A549 treated with CpdA at 1 μM for 4 hours (cell line): ENCODE data around the gene VTCN1. TPM values are rescaled to one million over a fixed set of nuclear protein-coding genes. Genes with fewer than 3 reads are reported as not detected.

ENCODE experiments used
- total RNA-seq: library from RNA; stranded (reverse); fragments of 200-300 nt; extraction: Qiagen RNA extraction; gene quantifications from 5 replicates; pipeline ENCODE4 v1.2.3, GENCODE V29; 2022; ENCODE audit warnings: low read depth

VTCN1 gene, protein sequence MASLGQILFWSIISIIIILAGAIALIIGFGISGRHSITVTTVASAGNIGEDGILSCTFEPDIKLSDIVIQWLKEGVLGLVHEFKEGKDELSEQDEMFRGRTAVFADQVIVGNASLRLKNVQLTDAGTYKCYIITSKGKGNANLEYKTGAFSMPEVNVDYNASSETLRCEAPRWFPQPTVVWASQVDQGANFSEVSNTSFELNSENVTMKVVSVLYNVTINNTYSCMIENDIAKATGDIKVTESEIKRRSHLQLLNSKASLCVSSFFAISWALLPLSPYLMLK
- 0.06 to 0.25 TPM (median 0.08 TPM) in 4 of 5 replicates, not detected in the other for total RNA-seq

DNA sequence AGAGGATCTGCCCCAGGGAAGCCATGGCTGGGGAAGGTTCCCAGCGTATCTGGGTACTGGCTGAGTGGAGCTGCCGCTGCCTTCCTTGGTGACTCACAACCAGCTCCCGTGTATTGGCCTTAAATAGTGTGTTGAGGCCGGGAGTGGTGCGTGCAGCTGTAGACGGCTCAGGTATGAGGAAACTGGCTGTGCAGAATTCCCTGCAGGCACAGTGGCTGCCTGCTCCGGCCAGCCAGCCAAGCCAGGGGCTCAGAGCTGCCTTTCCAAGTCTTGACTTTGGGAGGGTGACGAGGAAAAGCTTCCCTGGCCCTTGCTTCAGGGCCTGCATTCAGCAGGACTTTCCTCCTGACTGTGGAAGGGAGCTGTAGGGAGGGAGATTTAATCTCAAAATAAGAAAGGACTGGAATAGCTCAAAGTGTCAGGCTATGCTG is at the start of gene VTCN1:
Gene VTCN1 (minus strand): TSS at position 97 of the 431 bp plus-strand sequence. CDS start 72 bp downstream, at position 25.

DNA sequence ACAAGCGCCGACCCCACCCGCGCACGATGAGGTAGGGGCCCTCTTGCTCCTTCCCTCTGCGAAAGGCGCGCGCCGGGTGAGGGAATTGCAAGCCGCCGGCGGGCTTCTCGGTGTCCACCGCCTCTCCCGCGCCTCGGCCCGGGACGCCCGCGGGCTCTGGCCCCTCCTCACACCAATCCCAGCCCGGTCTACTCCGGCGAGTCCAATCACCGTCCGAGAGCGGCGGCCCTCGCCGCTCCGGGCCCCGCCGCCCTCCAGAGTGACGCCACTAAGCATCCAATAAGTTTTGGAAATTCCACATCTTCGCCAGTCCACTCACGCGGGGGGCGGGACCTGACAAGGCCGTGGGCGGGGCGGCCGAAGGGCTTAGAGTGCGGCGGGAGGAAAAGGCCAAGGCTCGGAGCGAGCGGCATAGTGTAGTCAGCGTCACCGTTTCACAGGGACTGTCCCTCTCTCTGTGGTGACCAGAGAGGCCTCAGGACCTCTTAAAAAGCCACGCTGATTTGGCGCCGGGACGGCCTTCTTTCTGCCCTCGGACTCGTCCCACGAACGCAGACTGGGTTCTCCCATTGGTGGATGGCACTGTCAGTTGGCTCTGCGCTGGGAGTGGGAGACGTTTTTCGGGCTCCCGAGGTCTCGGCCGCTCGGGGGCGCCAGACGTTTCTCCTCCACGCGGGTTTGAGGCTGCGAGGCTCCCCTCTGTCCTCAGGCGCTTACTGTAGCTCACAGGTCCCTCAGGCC is 89.0 kb downstream of the VTCN1 start, which contains the start of gene TRIM45:
Gene TRIM45 (minus strand): TSS at position 161 of the 741 bp plus-strand sequence. CDS start 548 bp downstream, outside the sequence.

Other genes with a start within 250 kb of the VTCN1 start
- 0.19 to 0.60 TPM (median 0.36 TPM) in 5 replicates for gene CD101, start 209.2 kb downstream of the VTCN1 start, total RNA-seq
- 18.2 to 23.5 TPM (median 21.8 TPM) in 5 replicates for gene TTF2, start 150.6 kb downstream of the VTCN1 start, total RNA-seq
- 0.97 to 1.7 TPM (median 1.3 TPM) in 5 replicates for gene TRIM45, start 89.2 kb downstream of the VTCN1 start, total RNA-seq
- 4.8 to 11.1 TPM (median 8.0 TPM) in 5 replicates for gene MAN1A2, start 156.5 kb upstream of the VTCN1 start, total RNA-seq